ACHN (cell line): ENCODE results near the gene TMEM247.
A peak's percentile ranks its signal among the peaks of the same experiment; 100 is the strongest.
"Not testable (repeated sequence)": the region's sequence is repeated elsewhere in the genome, so short reads cannot be mapped to it uniquely, and the experiment has no call there.

Experiments used
- DNase-seq: peaks from one replicate; pipeline ENCODE4 v3.0.0-alpha.2; 2015
- in situ Hi-C: cut with HindIII; loops from 2 replicates; pipeline ENCODE4 v1.10.0; 2017; ENCODE audit warnings: low sequenced_read_pairs, low pct_ligation_motif_present, low pct_unique_long_range_greater_than_20kb

TMEM247 gene

GRCh38 chr2:46451131-46451711, 28.1 kb upstream of the TMEM247 start:
- DNase-seq = no peak
- in situ Hi-C loops = no loop called here

GRCh38 chr2:46456789-46457188, 22.6 kb upstream of the TMEM247 start:
- in situ Hi-C loops = no loop called here
- DNase-seq = no peak

- in situ Hi-C loops = no loop called here
- no peak for DNase-seq
Observed at GRCh38 chr2:46458763-46459500, 20.4 kb upstream of the TMEM247 start.

- in situ Hi-C loops = no loop called here
Observed at GRCh38 chr2:46459694-46460093, 19.7 kb upstream of the TMEM247 start.

GRCh38 chr2:46460241-46460921, 19.0 kb upstream of the TMEM247 start:
- DNase-seq = no peak
- in situ Hi-C loops = no loop called here

More at GRCh38 chr2:46459694-46460093, 19.7 kb upstream of the TMEM247 start:
- DNase-seq = no peak

- in situ Hi-C loops = no loop called here
- peak; percentile 73 for DNase-seq
Observed at GRCh38 chr2:46461011-46461674, 18.2 kb upstream of the TMEM247 start.

- DNase-seq = no peak
Observed at GRCh38 chr2:46461709-46462171, 17.6 kb upstream of the TMEM247 start.

GRCh38 chr2:46462936-46463335, 16.4 kb upstream of the TMEM247 start:
- in situ Hi-C loops = no loop called here

More at GRCh38 chr2:46461709-46462171, 17.6 kb upstream of the TMEM247 start:
- in situ Hi-C loops = no loop called here

GRCh38 chr2:46469116-46469515, 10.2 kb upstream of the TMEM247 start:
- no peak for DNase-seq
- in situ Hi-C loops = no loop called here

More at GRCh38 chr2:46462936-46463335, 16.4 kb upstream of the TMEM247 start:
- DNase-seq = no peak

GRCh38 chr2:46469700-46470099, 9.7 kb upstream of the TMEM247 start:
- in situ Hi-C loops = no loop called here
- DNase-seq = no peak

- no peak for DNase-seq
- in situ Hi-C loops = no loop called here
Observed at GRCh38 chr2:46470114-46470628, 9.2 kb upstream of the TMEM247 start.

GRCh38 chr2:46471019-46471583, 8.3 kb upstream of the TMEM247 start:
- in situ Hi-C loops = no loop called here
- no peak for DNase-seq

GRCh38 chr2:46471697-46472096, 7.7 kb upstream of the TMEM247 start:
- in situ Hi-C loops = no loop called here
- DNase-seq = no peak

GRCh38 chr2:46472165-46472564, 7.2 kb upstream of the TMEM247 start:
- in situ Hi-C loops = not testable (repeated sequence)

GRCh38 chr2:46477462-46477861, 1.9 kb upstream of the TMEM247 start:
- DNase-seq, in situ Hi-C loops: not testable (repeated sequence)

More at GRCh38 chr2:46472165-46472564, 7.2 kb upstream of the TMEM247 start:
- not testable (repeated sequence) for DNase-seq

- no peak for DNase-seq
- in situ Hi-C loops = no loop called here
Observed at GRCh38 chr2:46477925-46478324, 1.4 kb upstream of the TMEM247 start.

- DNase-seq = no peak
- in situ Hi-C loops = no loop called here
Observed at GRCh38 chr2:46480562-46480961, 1.2 kb downstream of the TMEM247 start.
